Measurements from ENCODE around the gene LRIG3.

DNA sequence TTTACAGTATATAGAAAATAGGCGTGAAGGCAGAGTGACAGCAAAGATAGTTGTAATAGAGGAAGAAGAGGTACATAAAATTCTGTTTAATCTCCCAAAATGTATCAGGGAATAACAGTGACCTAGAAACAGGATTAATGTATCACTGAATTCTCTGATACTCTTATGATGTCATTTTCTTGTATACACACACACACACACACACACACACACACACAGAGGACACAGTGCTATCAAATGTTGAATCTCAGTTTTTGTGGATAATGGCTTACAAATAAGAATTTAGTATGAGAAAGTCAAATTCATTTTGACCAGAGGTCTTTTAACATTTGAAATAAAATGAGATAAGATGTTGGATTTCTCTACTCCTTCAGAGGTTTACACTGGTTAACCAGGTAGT lies 4.3 kb upstream of the LRIG3 start:
- TF ChIP-seq POLR2A (IDR thresholded peaks at IDR 0.05; ENCODE audit: low read length): no peak
- no peak for TF ChIP-seq GATA1 (IDR thresholded peaks at IDR 0.05; ENCODE audit: low read depth, low read length)

Data from erythroblast (primary cell).